Hypothalamus (tissue), 51 donors: ENCODE data around the gene PLCG2.

Experiments
- DNase-seq, 51 donors: peaks; one replicate each; lab custom pipeline; 2025; lab: John Stamatoyannopoulos, UW

Gene PLCG2

GRCh38 chr16:81813648-81814047 is 34.6 kb downstream of the PLCG2 start:
- DNase-seq, result no peak

- DNase-seq, result no peak
These were observed 35.8 kb downstream of the PLCG2 start for GRCh38 chr16:81814751-81815428.

GRCh38 chr16:81815429-81815766 is 36.3 kb downstream of the PLCG2 start:
- DNase-seq, result no peak

GRCh38 chr16:81816351-81816750 is 37.3 kb downstream of the PLCG2 start:
- DNase-seq, result no peak

- DNase-seq, result no peak
These were observed 37.7 kb downstream of the PLCG2 start for GRCh38 chr16:81816793-81817210.

GRCh38 chr16:81817296-81817695 is 38.2 kb downstream of the PLCG2 start:
- DNase-seq, result no peak

- DNase-seq, result no peak
These were observed 38.9 kb downstream of the PLCG2 start for GRCh38 chr16:81817789-81818567.

GRCh38 chr16:81818568-81818896 is 39.4 kb downstream of the PLCG2 start:
- DNase-seq, result no peak

- DNase-seq, result no peak
These were observed 39.8 kb downstream of the PLCG2 start for GRCh38 chr16:81818905-81819304.

- DNase-seq, result no peak
These were observed 42.5 kb downstream of the PLCG2 start for GRCh38 chr16:81821436-81822128.

- DNase-seq, result peak in 13 of 51 donors; percentile 5 to 29 (median 14)
These were observed 44.0 kb downstream of the PLCG2 start for GRCh38 chr16:81823111-81823510.

GRCh38 chr16:81823734-81824133 is 44.6 kb downstream of the PLCG2 start:
- DNase-seq, result no peak

GRCh38 chr16:81826523-81826922 is 47.4 kb downstream of the PLCG2 start:
- DNase-seq, result no peak

- DNase-seq, result no peak
These were observed 51.9 kb downstream of the PLCG2 start for GRCh38 chr16:81830845-81831540.

- peak in 26 of 51 donors; percentile 3 to 46 (median 18) for DNase-seq
These were observed 52.6 kb downstream of the PLCG2 start for GRCh38 chr16:81831722-81832126.

- DNase-seq, result peak in 1 of 51 donors; percentile 6
These were observed 53.9 kb downstream of the PLCG2 start for GRCh38 chr16:81832801-81833547.

GRCh38 chr16:81833751-81834150 is 54.7 kb downstream of the PLCG2 start:
- DNase-seq, result no peak

GRCh38 chr16:81834868-81835267 is 55.8 kb downstream of the PLCG2 start:
- DNase-seq, result no peak

GRCh38 chr16:81836279-81837054 is 57.4 kb downstream of the PLCG2 start:
- DNase-seq, result no peak

- DNase-seq, result no peak
These were observed 58.2 kb downstream of the PLCG2 start for GRCh38 chr16:81837312-81837751.
